ENCODE results near the gene SLC5A9.

Gene SLC5A9

DNA sequence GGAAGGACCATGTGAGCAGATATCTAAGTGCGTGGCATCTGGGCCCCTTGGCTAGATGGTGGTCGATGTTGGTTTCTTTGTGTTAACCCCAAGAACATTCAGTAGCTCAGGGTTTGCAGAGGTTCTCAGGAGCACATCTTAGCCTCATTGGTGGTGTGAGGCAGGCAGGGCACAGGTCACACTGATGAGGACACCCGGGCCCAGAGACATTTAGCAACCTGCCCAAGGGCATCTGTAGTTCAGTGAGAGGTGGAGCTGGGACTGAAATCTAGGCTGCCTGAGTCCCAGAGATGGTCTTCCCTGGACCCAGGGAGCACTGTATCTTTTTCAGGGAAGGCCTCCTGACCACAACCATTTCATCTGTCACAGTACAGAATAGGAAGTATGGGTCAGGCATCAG lies 859 bp upstream of the SLC5A9 start:
- H3K27ac Mint-ChIP-seq: no peak overlapping the region
- no peaks in the 10 kb centered on the region for H3K9me3 Mint-ChIP-seq (ENCODE audit: low read depth)
- H3K4me3 Mint-ChIP-seq: no peak overlapping the region
- no peaks in the 10 kb centered on the region for H3K4me1 Mint-ChIP-seq (ENCODE audit: low read depth)
- no peaks in the 10 kb centered on the region for H3K27me3 Mint-ChIP-seq
- no peaks in the 10 kb centered on the region for H3K36me3 Mint-ChIP-seq

DNA sequence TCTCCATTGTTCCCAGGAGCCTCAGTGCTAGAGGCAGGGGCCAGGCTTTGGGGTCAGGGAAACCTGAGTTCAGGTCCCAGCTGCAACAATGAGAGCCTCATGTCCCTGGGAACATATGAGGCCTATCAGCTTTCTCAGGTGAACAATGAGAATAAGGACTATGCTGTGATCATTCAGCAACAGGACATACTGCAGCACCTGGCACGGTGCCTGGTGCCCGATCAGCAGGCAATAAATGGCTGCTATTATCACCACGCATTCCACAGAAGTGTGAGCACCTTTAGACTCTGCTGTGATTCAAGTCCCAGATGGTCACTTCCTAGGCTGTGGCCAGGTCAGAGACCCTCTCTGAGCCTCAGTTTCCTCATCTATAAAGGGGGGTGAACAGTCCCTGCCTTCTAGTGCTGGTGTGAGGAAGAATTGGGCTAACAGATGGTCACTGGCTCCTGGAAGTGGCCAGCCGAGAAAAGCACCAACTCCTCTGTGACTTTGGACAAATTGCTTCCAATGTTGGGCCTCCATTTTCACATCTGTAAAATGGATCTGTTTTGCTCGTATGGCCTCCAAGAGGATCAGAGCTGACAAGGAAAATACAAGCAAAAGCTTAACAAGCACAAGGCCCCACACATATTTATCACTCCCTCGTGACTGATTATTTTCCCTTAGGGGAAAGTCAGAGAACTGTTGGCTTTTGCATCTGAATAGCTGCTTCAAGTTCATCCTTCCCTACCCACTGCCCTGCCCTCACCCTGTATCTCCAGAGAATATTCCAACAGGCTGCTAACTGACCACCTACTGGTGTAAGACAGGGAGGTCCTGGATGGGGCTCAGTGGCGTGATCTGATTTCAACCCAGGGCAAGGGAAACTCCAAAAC lies 1.1 kb downstream of the SLC5A9 start:
- Mint-ChIP-seq H3K27me3 (no peaks in the 10 kb centered on the region), H3K9me3 (ENCODE audit: low read depth) (no peaks in the 10 kb centered on the region), H3K4me1 (ENCODE audit: low read depth) (peaks cover 3% of the 10 kb centered on the region), H3K27ac (no peak overlapping the region), H3K4me3 (no peak overlapping the region), H3K36me3 (no peaks in the 10 kb centered on the region)

DNA sequence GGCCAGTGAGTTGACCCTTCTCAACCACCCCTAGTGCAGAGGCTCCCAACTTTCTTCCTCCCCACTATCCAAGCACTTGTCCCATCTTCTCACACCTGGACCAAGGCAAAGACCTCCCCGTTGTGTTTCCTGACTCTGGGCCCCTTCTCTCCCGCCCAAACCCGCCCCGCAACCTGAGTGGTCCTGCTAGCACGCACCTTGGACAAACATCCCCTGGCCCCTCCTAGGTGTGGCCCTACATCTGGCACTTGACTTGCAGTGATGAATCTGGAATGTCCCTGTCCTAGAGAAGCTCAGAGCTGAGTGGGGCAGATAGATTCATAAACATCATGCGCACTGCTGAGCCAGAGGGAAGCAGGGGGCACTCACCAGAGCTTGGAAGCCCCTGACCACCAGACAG lies 2.3 kb downstream of the SLC5A9 start:
- Mint-ChIP-seq H3K27ac (no peak overlapping the region), H3K27me3 (no peaks in the 10 kb centered on the region), H3K9me3 (ENCODE audit: low read depth) (no peaks in the 10 kb centered on the region), H3K36me3 (no peaks in the 10 kb centered on the region), H3K4me1 (ENCODE audit: low read depth) (peaks cover 4% of the 10 kb centered on the region), H3K4me3 (no peak overlapping the region)

DNA sequence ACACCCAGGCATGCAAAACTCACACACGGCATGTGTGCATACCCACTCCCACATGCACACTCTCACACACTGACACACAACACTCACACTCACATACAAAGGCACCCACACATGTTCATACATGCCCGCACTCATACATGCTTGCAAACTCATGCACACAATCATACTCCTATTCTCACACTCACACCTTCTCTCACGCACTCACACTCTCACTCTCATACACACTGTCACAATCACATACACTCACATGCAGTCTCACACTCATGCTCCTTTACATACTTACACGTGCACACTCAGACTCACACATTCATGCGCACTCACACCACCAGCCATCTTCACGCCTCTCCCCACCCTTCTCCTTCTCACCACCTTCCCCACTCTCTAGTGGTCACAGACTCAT lies 3.1 kb downstream of the SLC5A9 start:
- H3K27ac Mint-ChIP-seq: no peak overlapping the region
- H3K36me3 Mint-ChIP-seq: no peaks in the 10 kb centered on the region
- no peaks in the 10 kb centered on the region for H3K27me3 Mint-ChIP-seq
- no peaks in the 10 kb centered on the region for H3K9me3 Mint-ChIP-seq (ENCODE audit: low read depth)
- no peak overlapping the region for H3K4me3 Mint-ChIP-seq
- peaks cover 4% of the 10 kb centered on the region for H3K4me1 Mint-ChIP-seq (ENCODE audit: low read depth)

DNA sequence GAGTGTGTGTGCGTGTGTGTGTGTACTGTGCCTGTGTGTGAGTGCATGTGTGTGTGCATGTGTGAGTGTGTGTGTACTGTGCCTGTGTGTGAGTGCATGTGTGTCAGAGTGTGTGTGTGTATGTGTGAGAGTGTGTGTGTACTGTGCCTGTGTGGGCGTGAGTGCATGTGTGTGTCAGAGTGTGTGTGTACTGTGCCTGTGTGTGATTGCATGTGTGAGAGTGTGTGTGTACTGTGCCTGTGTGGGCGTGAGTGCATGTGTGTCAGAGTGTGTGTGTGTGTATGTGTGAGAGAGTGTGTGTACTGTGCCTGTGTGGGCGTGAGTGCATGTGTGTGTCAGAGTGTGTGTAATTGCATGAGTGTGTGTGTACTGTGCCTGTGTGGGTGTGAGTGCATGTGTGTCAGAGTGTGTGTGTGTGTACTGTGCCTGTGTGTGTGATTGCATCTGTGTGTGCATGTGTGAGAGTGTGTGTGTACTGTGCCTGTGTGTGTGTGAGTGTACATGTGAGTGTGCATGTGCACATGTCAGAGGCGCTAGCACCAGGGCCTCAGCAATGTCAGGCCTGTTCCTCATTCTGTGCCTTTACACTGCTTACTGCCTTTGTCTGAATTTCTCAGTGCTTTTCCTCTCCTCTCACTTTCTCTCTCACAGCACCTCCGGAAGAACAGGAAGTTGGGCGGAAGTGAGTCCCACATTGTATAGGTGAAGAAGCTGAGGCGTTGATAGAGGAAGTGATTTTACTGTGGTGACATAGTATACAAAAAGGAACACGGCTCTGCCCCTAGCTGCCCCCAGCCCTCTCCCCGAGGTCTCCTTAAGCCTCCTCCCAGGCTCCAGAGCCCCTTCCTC lies 4.9 kb downstream of the SLC5A9 start:
- Mint-ChIP-seq H3K27ac (no peak overlapping the region), H3K4me3 (no peak overlapping the region), H3K9me3 (ENCODE audit: low read depth) (no peaks in the 10 kb centered on the region), H3K36me3 (no peaks in the 10 kb centered on the region), H3K4me1 (ENCODE audit: low read depth) (peaks cover 4% of the 10 kb centered on the region), H3K27me3 (no peaks in the 10 kb centered on the region)

DNA sequence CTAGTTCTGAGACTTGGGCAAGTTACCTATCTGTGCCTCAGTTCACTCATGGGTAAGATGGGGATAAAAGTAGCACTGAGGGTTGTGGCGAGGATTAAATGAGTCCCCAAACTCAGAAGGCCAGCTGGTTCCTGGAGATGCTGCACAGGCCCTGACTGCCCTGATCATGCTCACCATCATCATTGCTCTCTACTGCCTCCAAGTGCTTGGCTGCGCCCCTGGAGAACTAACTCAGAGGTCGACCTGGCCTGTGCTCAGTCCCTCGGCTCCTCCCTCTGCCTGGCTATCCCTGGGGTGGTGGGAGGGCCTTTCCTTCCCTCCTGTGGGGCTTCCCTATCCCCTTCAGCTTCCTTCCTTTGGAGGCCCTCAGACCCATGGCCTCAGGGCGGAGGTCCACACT lies 5.6 kb downstream of the SLC5A9 start:
- H3K27ac Mint-ChIP-seq: peak overlapping the region; percentile 64
- H3K9me3 Mint-ChIP-seq (ENCODE audit: low read depth): no peaks in the 10 kb centered on the region
- H3K27me3 Mint-ChIP-seq: no peaks in the 10 kb centered on the region
- no peak overlapping the region for H3K4me3 Mint-ChIP-seq
- H3K36me3 Mint-ChIP-seq: no peaks in the 10 kb centered on the region
- peaks cover 4% of the 10 kb centered on the region for H3K4me1 Mint-ChIP-seq (ENCODE audit: low read depth)

DNA sequence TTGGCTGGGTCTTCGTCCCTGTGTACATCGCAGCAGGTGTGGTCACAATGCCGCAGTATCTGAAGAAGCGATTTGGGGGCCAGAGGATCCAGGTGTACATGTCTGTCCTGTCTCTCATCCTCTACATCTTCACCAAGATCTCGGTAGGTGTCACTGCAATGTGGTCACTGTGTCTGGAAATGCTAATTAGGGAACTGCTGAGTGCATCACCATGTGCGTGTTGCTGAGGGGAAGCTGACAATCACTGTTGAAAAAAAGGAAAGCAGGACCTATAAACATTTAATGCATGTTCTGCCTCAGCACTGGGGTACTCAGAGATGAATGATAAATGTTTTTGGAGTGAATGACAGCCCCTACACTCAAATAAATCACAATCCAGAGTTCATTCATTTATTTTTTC lies 6.8 kb downstream of the SLC5A9 start:
- H3K4me1 Mint-ChIP-seq (ENCODE audit: low read depth): peaks cover 4% of the 10 kb centered on the region

DNA sequence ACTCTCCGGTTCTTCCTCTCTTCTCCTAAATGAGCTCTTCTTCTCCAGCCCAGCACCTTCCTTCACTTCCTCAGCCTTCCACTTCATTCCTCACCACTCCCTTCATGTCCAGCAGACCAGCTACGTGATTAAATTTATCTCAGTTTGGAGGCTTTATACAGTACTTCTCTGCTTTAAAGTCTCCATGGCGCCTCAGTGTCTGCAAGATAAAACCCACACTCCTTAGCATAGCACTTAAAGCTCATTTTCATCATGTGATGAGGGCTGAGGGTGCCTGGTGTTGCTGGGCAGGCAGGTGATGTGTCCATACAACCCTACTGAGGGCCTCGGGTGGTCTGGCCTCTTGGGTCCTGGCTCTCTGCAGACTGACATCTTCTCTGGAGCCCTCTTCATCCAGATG lies 7.7 kb downstream of the SLC5A9 start:
- Mint-ChIP-seq H3K4me1 (ENCODE audit: low read depth) (peaks cover 4% of the 10 kb centered on the region), H3K36me3 (no peaks in the 10 kb centered on the region), H3K27me3 (no peaks in the 10 kb centered on the region), H3K4me3 (no peak overlapping the region), H3K27ac (no peak overlapping the region), H3K9me3 (ENCODE audit: low read depth) (no peaks in the 10 kb centered on the region)

More for the DNA sequence above, 6.8 kb downstream of the SLC5A9 start:
- no peak overlapping the region for H3K27ac Mint-ChIP-seq
- no peaks in the 10 kb centered on the region for H3K9me3 Mint-ChIP-seq (ENCODE audit: low read depth)
- H3K36me3 Mint-ChIP-seq: no peaks in the 10 kb centered on the region
- no peak overlapping the region for H3K4me3 Mint-ChIP-seq
- no peaks in the 10 kb centered on the region for H3K27me3 Mint-ChIP-seq

DNA sequence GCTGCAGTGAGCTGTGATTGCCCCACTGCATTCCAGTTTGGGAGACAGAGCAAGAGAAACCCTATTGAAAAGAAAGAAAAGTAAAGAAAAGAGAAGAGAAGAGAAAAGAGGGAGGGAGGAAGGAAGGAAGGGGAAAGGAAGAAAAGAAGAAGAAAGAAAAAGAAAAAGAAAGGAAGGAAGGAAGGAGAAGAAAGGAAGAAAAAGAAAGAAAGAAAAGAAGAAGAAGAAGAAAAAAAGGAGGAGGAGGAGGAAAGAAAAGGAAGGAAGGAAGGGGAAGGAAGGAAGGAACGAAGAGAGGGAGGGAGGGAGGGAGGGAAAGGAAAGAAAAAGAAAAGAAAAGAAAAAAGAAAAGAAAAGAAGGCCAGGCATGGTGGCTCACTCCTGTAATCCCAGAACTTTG lies 10.2 kb downstream of the SLC5A9 start:
- H3K9me3 Mint-ChIP-seq (ENCODE audit: low read depth): no peaks in the 10 kb centered on the region

DNA sequence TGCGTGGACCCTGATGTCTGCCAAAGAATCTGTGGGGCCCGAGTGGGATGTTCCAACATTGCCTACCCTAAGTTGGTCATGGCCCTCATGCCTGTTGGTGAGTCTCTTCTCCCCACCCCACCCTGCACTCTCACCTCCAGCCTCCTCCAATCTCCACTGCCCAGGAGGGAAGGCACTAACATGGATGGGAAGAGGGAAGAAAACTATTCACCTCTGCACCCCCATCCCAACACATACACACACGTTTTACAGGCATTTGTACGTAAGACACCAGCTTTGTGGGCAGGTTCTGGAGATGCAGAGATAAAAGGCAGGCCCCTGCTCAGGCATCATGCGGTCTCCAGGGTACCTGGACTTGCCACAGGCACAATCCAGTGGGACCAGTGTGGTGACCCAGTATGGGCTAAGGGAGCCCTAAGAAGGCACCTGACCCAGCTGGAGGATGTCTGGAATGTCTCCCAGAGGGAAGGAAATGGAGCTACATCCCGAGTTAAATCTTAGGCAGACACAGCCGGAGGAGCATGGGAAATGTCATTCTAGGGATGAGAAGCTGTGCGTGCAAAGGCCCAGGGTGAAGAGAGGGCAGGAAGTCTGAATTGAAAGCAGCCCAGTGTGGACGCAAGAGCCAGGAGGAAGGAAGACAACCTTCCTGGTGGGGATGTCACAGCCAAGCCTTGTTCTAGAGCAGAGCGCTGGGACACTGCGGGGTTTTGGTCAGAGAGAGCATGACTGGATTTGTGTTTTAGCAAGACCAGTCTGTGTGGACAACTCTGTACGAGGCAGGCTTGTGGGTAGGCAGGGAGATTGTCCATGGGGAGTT lies 11.4 kb downstream of the SLC5A9 start:
- Mint-ChIP-seq H3K36me3 (no peaks in the 10 kb centered on the region), H3K27ac (no peak overlapping the region), H3K4me3 (no peak overlapping the region), H3K4me1 (ENCODE audit: low read depth) (no peaks in the 10 kb centered on the region), H3K9me3 (ENCODE audit: low read depth) (no peaks in the 10 kb centered on the region), H3K27me3 (no peaks in the 10 kb centered on the region)

More for the DNA sequence above, 10.2 kb downstream of the SLC5A9 start:
- H3K4me3 Mint-ChIP-seq: no peak overlapping the region
- peaks cover 4% of the 10 kb centered on the region for H3K4me1 Mint-ChIP-seq (ENCODE audit: low read depth)
- H3K27me3 Mint-ChIP-seq: no peaks in the 10 kb centered on the region
- no peaks in the 10 kb centered on the region for H3K36me3 Mint-ChIP-seq
- H3K27ac Mint-ChIP-seq: no peak overlapping the region

DNA sequence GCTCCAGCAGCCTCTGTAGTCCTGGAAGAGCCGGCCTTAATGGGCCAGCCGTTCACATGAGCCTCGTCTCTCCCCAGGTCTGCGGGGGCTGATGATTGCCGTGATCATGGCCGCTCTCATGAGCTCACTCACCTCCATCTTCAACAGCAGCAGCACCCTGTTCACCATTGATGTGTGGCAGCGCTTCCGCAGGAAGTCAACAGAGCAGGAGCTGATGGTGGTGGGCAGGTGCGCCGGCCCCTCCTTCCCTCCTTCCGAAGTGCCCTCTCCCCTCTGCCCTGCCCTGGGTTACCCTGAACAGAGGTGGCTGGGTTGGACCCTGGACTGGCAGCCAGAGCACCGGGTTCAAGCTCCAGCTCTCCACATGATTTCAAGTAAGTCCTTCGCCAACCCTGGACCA lies 13.1 kb downstream of the SLC5A9 start:
- Mint-ChIP-seq H3K27me3 (no peaks in the 10 kb centered on the region), H3K36me3 (no peaks in the 10 kb centered on the region), H3K9me3 (ENCODE audit: low read depth) (no peaks in the 10 kb centered on the region), H3K4me1 (ENCODE audit: low read depth) (no peaks in the 10 kb centered on the region), H3K4me3 (no peak overlapping the region), H3K27ac (no peak overlapping the region)

DNA sequence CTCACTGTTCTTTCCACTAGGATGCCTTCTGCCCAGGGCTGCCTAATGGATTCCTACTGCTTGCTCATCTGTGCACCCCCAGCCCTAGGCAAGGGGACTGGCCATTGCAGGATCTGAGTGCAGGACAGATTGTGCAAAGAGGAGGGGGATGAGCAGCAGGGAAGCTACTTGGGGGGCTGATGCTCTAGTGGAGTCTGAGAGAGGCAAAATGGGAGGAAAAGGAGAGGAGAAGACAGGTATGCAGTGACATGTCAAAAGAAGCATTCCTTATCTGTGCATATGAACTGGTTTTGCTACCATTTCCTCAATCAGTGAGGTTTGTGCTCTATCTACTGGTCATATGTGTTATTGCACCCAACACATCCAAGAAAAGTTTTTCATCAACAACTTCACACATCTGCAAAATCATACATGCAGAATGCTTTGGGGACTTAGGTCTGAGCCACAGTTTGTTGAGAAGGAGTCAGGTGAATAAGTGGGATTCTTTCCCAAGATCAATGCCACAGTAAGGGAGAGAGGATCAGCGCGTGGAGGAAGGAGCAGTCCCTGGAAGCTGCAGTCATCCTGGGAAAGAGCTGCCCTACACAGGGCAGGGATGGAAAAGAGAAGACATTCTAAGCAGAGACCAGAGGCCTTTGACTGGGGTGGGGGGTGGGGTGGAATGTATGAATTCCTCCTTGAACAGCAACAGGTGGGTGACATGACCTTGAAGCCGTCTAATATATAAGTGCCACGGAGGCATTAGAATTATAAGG lies 14.4 kb downstream of the SLC5A9 start:
- no peaks in the 10 kb centered on the region for H3K4me1 Mint-ChIP-seq (ENCODE audit: low read depth)
- H3K27me3 Mint-ChIP-seq: no peaks in the 10 kb centered on the region
- H3K36me3 Mint-ChIP-seq: no peaks in the 10 kb centered on the region
- H3K27ac Mint-ChIP-seq: no peak overlapping the region
- no peak overlapping the region for H3K4me3 Mint-ChIP-seq
- no peaks in the 10 kb centered on the region for H3K9me3 Mint-ChIP-seq (ENCODE audit: low read depth)

DNA sequence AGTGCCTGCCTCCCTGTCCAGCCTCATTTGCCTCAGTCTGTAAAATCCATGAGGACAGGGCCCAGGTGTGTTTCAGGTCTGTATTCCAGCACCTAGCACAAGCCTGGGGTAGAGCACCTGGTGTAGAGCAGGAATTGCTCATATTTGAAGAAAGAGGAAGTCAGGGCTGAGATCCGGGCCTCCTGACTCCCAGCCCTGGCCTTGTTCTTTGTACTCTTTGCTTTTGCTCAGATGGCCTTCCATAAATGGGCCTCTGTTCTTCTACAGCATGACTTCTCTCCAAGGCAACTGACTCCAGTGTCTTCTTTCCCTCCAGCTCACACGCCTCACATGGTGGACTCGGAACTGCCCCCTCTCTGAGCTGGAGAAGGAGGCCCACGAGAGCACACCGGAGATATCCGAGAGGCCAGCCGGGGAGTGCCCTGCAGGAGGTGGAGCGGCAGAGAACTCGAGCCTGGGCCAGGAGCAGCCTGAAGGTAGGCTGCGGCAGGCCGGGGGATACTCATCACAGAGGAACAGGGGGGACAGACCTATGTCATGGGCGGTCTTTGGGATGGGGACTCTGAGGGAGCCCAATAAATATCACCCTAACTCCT lies 19.7 kb downstream of the SLC5A9 start:
- Mint-ChIP-seq H3K4me1 (ENCODE audit: low read depth) (peaks cover 4% of the 10 kb centered on the region), H3K4me3 (no peak overlapping the region), H3K27me3 (no peaks in the 10 kb centered on the region), H3K36me3 (no peaks in the 10 kb centered on the region), H3K9me3 (ENCODE audit: low read depth) (no peaks in the 10 kb centered on the region), H3K27ac (no peak overlapping the region)

DNA sequence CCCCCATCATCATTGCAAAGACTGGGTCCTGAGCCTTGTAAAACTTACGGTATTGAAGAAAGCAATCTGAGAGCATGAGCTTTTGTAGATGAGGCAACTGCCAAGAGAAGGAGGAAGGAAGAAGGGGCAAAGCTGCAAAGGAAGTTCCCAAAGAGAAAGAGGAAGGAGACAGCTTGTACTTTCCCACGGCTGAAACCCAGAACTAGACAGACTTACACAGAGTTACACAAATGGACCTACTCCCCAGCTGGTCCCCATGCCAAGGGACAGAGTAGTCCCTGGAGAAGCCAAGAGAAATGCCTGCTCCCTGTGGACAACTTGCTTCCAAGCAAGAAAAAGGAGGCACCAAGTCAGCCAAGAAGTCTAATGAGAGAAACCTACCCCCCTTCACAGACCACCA lies 22.6 kb downstream of the SLC5A9 start:
- Mint-ChIP-seq H3K4me3 (no peak overlapping the region), H3K27ac (no peak overlapping the region), H3K36me3 (no peaks in the 10 kb centered on the region), H3K27me3 (peaks cover 1% of the 10 kb centered on the region), H3K4me1 (ENCODE audit: low read depth) (peaks cover 4% of the 10 kb centered on the region), H3K9me3 (ENCODE audit: low read depth) (no peaks in the 10 kb centered on the region)
